ENCODE data around the gene F10. TPM values are rescaled to one million over a fixed set of nuclear protein-coding genes. Genes with fewer than 3 reads are reported as not detected.

F10 gene
- total and polyA plus RNA-seq, 2 donors (not counting 3 experiments of a cell fraction or from before 2014, with no cell fraction given) = 0.25 TPM; not detected in 1

DNA sequence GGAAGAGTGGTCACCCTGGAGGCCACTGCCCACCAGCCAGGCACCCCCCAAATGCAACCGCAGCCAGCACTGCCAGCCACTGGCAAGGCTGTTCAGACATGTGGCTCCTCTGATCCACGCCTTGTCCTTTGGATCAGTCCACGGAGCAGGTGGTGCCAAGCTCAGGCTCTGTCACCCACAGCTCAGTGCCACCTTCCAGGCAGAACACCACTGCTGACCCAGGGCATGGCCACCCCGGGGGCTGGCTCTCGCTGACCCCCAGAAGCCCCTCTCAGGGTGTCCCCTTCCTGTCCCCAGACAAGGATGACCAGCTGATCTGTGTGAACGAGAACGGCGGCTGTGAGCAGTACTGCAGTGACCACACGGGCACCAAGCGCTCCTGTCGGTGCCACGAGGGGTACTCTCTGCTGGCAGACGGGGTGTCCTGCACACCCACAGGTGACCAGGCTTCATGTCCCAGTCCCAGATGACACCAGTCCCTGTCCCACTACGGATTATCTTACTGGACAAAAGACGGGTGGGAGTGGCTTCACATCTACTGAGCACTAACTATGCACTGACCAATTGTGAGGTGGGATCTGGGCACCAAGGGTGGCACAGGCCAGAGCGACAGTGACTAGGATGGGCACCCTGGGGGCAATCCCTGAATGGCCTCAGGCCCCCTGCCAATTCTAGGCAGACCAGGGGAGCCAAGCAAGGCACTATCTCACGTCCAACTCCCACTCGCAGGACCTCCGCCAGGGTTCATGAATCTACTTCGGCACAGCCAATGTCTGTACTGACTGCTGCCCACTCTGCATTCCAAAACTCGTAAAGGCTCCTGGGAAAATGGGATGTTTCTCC lies 7.0 kb upstream of the F10 start:
- no peak overlapping the region for H3K27ac ChIP-seq (ENCODE audit: insufficient read depth, low read depth, low read length)
- peaks cover 7 to 9% of the 10 kb centered on the region in 2 experiments for H3K27me3 ChIP-seq (ENCODE audit: control insufficient read depth in 2 of 2, insufficient read depth in 2 of 2, low read length in 2 of 2)
- dilution Hi-C loops (cut with MboI; ENCODE audit: extremely low pct_ligation_motif_present, low sequenced_read_pairs) (no loop called here), intact Hi-C loops (cut with micrococcal nuclease) (no loop called here)
- no peaks in the 10 kb centered on the region for H3K4me1 ChIP-seq (ENCODE audit: control insufficient read depth, extremely low read depth, insufficient read depth, low read length)
- H3K4me3 ChIP-seq (replicated peaks in 1 of 3; ENCODE audit: insufficient read depth in 1 of 3, low read depth in 1 of 3, low read length in 3 of 3) = no peak overlapping the region
- CTCF ChIA-PET = interaction anchor here (1.4 kb wide), 1 partner anchor 8 kb away, joined by 4 read pairs; no protein-coding TSS in a partner anchor
- H3K9ac ChIP-seq (replicated peaks; ENCODE audit: extremely low read depth, insufficient read depth, low read length) = no peak overlapping the region
- H3K4me2 ChIP-seq (ENCODE audit: insufficient read depth, low read length) = no peak overlapping the region
- BruUV-seq (replicated peaks) = no TSS peak
- FAIRE-seq = no peak
- H3K9me1 ChIP-seq (replicated peaks; ENCODE audit: control insufficient read depth, extremely low read depth, insufficient read depth, low read length) = no peaks in the 10 kb centered on the region
- no peak for DNase-seq (ENCODE audit: low read depth, low spot score)
- TF ChIP-seq POLR2AphosphoS5 (IDR thresholded peaks at IDR 0.05; ENCODE audit: insufficient read depth, low read depth, low read length) = no peak
- no peak for TF ChIP-seq JUN (IDR thresholded peaks at IDR 0.05; ENCODE audit: borderline replicate concordance, insufficient read depth, insufficient read length, low read depth)
- TF ChIP-seq, protein P1, sequence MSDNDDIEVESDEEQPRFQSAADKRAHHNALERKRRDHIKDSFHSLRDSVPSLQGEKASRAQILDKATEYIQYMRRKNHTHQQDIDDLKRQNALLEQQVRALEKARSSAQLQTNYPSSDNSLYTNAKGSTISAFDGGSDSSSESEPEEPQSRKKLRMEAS (IDR thresholded peaks at IDR 0.05; ENCODE audit: insufficient read depth, insufficient read length) = no peak
- TF ChIP-seq FOS (IDR thresholded peaks at IDR 0.05; ENCODE audit: borderline replicate concordance, insufficient read depth, low read length) = no peak
- no peak for TF ChIP-seq POLR2A (IDR thresholded peaks at IDR 0.05; ENCODE audit: low read depth, low read length)
- no peak for TF ChIP-seq EZH2 (IDR thresholded peaks at IDR 0.05; ENCODE audit: borderline replicate concordance, low read depth, low read length, severe bottlenecking)
- TF ChIP-seq GATA2 (IDR thresholded peaks at IDR 0.05; ENCODE audit: insufficient read depth, insufficient read length, low read depth, low read length) = no peak
- H4K20me1 ChIP-seq (replicated peaks; ENCODE audit: control insufficient read depth, extremely low read depth, insufficient read depth, low read length) = no peaks in the 10 kb centered on the region
- H3K79me2 ChIP-seq (ENCODE audit: control insufficient read depth, insufficient read depth, low read length) = no peaks in the 10 kb centered on the region
- no peaks in the 10 kb centered on the region for H3K36me3 ChIP-seq (ENCODE audit: control insufficient read depth in 2 of 2, extremely low read depth in 1 of 2, insufficient read depth in 2 of 2, low read length in 2 of 2)
- no peak overlapping the region for H2AFZ ChIP-seq (ENCODE audit: low read depth, low read length)
- no peaks in the 10 kb centered on the region for H3K9me3 ChIP-seq (replicated peaks; ENCODE audit: control insufficient read depth, insufficient read depth, low read length)
- POLR2A ChIA-PET = no interaction called here

All from endothelial cell of umbilical vein (primary cell).